ENCODE results near the gene AMDHD2.

DNA sequence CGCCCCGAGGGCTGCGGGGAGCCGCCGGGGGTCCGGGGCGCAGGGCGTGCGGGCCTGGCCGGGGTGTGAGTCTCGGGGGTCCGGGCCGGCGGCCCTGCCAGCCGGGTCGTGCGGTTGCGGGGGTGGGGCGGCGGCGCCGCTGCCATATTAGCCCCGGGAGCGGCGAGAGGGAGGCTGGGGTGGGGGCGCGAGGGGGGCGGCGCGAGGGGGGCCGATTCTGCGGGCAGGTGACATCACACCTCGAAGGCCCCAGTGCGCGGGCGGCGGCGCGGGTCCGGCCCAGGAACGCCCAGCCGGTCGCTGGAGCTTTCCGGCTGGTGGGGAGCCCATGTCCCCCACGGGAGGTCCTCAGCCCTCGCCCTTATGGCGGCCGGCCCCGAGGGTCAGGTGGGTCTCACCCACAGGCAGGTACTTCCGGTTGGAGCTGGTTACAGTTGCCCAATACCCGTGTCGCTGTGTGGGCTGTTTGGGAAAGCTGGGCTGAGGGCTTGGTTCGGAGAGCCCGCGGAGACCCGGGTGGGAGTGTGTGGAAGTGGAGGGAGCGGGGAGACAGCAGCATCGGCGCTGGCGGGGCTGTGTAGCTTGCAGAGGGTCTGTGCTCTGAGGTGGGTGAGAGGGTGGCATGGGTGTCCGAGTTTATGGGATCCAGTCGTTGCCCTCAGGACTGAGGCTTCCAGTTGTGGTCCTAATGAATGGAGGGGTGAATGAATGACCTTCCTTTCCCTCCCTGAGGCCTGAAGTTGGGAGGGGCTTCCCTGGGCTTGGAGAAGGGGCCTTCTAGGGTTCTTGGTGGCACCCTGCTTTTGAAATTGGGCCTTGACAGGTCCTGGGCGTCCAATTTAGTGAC, 5.6 kb upstream of the AMDHD2 start:
- TF ChIP-seq, protein P1, sequence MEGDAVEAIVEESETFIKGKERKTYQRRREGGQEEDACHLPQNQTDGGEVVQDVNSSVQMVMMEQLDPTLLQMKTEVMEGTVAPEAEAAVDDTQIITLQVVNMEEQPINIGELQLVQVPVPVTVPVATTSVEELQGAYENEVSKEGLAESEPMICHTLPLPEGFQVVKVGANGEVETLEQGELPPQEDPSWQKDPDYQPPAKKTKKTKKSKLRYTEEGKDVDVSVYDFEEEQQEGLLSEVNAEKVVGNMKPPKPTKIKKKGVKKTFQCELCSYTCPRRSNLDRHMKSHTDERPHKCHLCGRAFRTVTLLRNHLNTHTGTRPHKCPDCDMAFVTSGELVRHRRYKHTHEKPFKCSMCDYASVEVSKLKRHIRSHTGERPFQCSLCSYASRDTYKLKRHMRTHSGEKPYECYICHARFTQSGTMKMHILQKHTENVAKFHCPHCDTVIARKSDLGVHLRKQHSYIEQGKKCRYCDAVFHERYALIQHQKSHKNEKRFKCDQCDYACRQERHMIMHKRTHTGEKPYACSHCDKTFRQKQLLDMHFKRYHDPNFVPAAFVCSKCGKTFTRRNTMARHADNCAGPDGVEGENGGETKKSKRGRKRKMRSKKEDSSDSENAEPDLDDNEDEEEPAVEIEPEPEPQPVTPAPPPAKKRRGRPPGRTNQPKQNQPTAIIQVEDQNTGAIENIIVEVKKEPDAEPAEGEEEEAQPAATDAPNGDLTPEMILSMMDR (IDR thresholded peaks at IDR 0.05 in 4 of 5, conservative IDR thresholded peaks at IDR 0.05 in 1 of 5): no peak
- peak; percentile 3 to 28 for TF ChIP-seq POLR2A (IDR thresholded peaks at IDR 0.05)
